CD4-positive, alpha-beta T cell (primary cell): ENCODE results near the gene ZNF609. TPM values are rescaled to one million over a fixed set of nuclear protein-coding genes. Genes with fewer than 3 reads are reported as not detected.

Source experiments
- ATAC-seq: fragments of 200-7000 bp; cut with Tn5 transposase; one replicate; pipeline ENCODE4 v1.10.0; 2022; ENCODE audit warnings: mild to moderate bottlenecking; ENCODE audit not compliant: poor library complexity
- CTCF ChIA-PET: fragments of 350-600 bp; sonication (Branson Sonifier 250); formaldehyde crosslinking; loops from one replicate; lab custom pipeline; 2021; ENCODE audit warnings: antibody characterized with exemption, inconsistent platforms; lab: Charles Lee
- POLR2A ChIA-PET: fragments of 350-600 bp; sonication (Branson Sonifier 250); formaldehyde crosslinking; loops from one replicate; lab custom pipeline; 2021; ENCODE audit warnings: antibody characterized with exemption, inconsistent platforms; lab: Charles Lee
- DNase-seq, 14 experiments: peaks; one replicate each; pipeline ENCODE4 v3.0.0-alpha.2; 2013 to 2020; ENCODE audit warnings: mixed read lengths in 2 of 14
- H3K27ac ChIP-seq, 2 donors: one replicate each; pipeline versions ENCODE4 v1.5.1 to v1.7.0; 2013; ENCODE audit warnings: low read length in 2 of 2, low read depth in 1 of 2, mild to moderate bottlenecking in 1 of 2
- H3K27me3 ChIP-seq, 2 experiments: 1 replicate in 1 of 2; 2 replicates in 1 of 2; pipeline versions ENCODE4 v1.6.1 to v1.7.0; 2013; ENCODE audit warnings: low read length in 2 of 2, control low read depth in 1 of 2, mild to moderate bottlenecking in 1 of 2, moderate library complexity in 1 of 2; ENCODE audit not compliant: insufficient read depth in 2 of 2, control insufficient read depth in 1 of 2
- H3K36me3 ChIP-seq: one replicate; pipeline ENCODE4 v1.6.1; 2013; ENCODE audit warnings: low read length, control low read depth; ENCODE audit not compliant: insufficient read depth
- H3K4me1 ChIP-seq: one replicate; pipeline ENCODE4 v1.6.1; 2013; ENCODE audit warnings: low read length, control low read depth; ENCODE audit not compliant: insufficient read depth
- H3K4me3 ChIP-seq: one replicate; pipeline ENCODE4 v1.5.1; 2013; ENCODE audit warnings: mild to moderate bottlenecking, low read length, moderate library complexity
- H3K9me3 ChIP-seq, 2 experiments: 1 replicate in 1 of 2; 2 replicates in 1 of 2; pipeline versions ENCODE4 v1.6.1 to v1.7.0; 2013; ENCODE audit warnings: low read length in 2 of 2, mild to moderate bottlenecking in 2 of 2, control low read depth in 1 of 2, moderate library complexity in 1 of 2; ENCODE audit not compliant: control insufficient read depth in 1 of 2, insufficient read depth in 1 of 2
- H3K27ac Mint-ChIP-seq: one replicate; pipeline ENCODE4 v1.8.0; 2020; ENCODE audit warnings: mixed read lengths
- H3K27me3 Mint-ChIP-seq: one replicate; pipeline ENCODE4 v1.8.0; 2021; ENCODE audit warnings: mixed read lengths
- H3K36me3 Mint-ChIP-seq: one replicate; pipeline ENCODE4 v1.8.0; 2021; ENCODE audit warnings: low read depth, mixed read lengths
- H3K4me1 Mint-ChIP-seq: one replicate; pipeline ENCODE4 v1.8.0; 2021; ENCODE audit warnings: low read depth, mixed read lengths
- H3K4me3 Mint-ChIP-seq: one replicate; pipeline ENCODE4 v1.8.0; 2020; ENCODE audit warnings: mild to moderate bottlenecking, mixed read lengths
- H3K9me3 Mint-ChIP-seq: one replicate; pipeline ENCODE4 v1.8.0; 2020; ENCODE audit warnings: mixed read lengths
- intact Hi-C, 2 experiments: fragments of 100-400 bp; cut with DNase I in 1 of 2; cut with micrococcal nuclease in 1 of 2; formaldehyde crosslinking; loops; one replicate each; pipeline versions ENCODE4 v1.15.1 to v1.9.0; 2023 to 2025; cut with DNase I, micrococcal nuclease
- total RNA-seq, 174 experiments: library from RNA in 2 of 174; stranded (reverse) in 2 of 174; gene quantifications; one replicate each; pipeline ENCODE4 v1.2.3 and lab custom pipeline; 2021 to 2026
- TF ChIP-seq, protein P1 (sequence below): fragments of 200-600 bp; IDR thresholded peaks from one replicate; pipeline ENCODE4 v1.8.0; 2022; ENCODE audit warnings: antibody characterized with exemption, mild to moderate bottlenecking

Gene ZNF609
- total RNA-seq, 2 experiments from 2014 or later: 62.4 to 65.3 TPM

DNA sequence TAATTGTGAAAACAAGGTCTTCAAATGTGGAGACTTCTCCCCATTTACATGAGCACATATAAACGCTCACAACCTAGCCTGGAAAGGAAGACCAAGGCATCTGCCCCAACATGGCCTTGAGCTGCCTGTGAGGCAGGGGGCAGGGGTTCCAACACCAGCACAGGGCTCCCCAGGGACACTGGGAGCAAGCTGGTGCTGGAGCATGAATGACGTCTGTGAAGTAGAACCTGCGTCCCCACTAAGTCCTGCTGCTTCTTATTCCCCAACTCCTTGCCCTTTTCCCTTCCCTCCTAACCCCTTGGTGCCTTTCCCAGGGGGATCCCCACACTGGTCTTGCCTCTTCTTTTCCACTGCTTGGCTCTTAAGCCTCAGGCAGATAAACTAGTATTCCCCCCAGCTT lies 221.9 kb downstream of the ZNF609 start:
- H3K4me1 ChIP-seq: no peaks in the 10 kb centered on the region
- Mint-ChIP-seq H3K4me3 (no peak overlapping the region), H3K4me1 (peaks cover 5% of the 10 kb centered on the region), H3K27me3 (no peaks in the 10 kb centered on the region), H3K36me3 (peaks cover 97% of the 10 kb centered on the region), H3K9me3 (no peaks in the 10 kb centered on the region), H3K27ac (peak overlapping the region; percentile 58)
- intact Hi-C loops: no loop called here
- ChIA-PET POLR2A (no interaction called here), CTCF (interaction anchor here (0.7 to 1.9 kb wide), 2 partner anchors 46 to 48 kb away, joined by 4 read pairs; no protein-coding TSS in a partner anchor)
- H3K9me3 ChIP-seq: no peaks in the 10 kb centered on the region
- no peak overlapping the region for H3K27ac ChIP-seq
- DNase-seq: no peak
- no peak overlapping the region for H3K4me3 ChIP-seq
- peaks cover 77% of the 10 kb centered on the region for H3K36me3 ChIP-seq
- no peak for ATAC-seq
- H3K27me3 ChIP-seq: no peaks in the 10 kb centered on the region
- TF ChIP-seq, protein P1, sequence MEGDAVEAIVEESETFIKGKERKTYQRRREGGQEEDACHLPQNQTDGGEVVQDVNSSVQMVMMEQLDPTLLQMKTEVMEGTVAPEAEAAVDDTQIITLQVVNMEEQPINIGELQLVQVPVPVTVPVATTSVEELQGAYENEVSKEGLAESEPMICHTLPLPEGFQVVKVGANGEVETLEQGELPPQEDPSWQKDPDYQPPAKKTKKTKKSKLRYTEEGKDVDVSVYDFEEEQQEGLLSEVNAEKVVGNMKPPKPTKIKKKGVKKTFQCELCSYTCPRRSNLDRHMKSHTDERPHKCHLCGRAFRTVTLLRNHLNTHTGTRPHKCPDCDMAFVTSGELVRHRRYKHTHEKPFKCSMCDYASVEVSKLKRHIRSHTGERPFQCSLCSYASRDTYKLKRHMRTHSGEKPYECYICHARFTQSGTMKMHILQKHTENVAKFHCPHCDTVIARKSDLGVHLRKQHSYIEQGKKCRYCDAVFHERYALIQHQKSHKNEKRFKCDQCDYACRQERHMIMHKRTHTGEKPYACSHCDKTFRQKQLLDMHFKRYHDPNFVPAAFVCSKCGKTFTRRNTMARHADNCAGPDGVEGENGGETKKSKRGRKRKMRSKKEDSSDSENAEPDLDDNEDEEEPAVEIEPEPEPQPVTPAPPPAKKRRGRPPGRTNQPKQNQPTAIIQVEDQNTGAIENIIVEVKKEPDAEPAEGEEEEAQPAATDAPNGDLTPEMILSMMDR: no peak

DNA sequence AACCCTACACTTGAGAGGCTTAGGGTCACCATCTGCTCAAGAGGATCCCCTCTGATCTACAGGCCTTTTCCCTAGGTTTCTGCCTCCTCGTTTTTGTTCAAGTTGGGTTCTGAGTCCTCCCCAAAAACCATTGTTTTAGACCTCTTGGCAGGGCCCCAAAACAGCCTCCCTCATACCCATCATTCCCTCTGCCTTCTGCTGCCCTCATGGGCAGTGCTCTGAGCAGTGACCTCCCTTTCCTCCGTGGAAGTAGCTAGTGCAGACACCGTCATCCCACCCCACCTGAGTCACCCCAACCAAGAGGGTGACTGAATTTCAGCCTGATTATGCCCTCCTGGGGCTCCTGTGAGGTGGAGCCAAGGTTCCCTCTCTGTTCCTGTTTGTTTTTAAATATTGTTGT lies 223.0 kb downstream of the ZNF609 start:
- CTCF ChIA-PET: interaction anchor here (1.9 kb wide), 1 partner anchor 45 kb away, joined by 4 read pairs; no protein-coding TSS in a partner anchor
- H3K9me3 Mint-ChIP-seq: no peaks in the 10 kb centered on the region
- intact Hi-C loops: no loop called here
- Histone ChIP-seq H3K4me1 (no peaks in the 10 kb centered on the region), H3K4me3 (no peak overlapping the region), H3K36me3 (peaks cover 83% of the 10 kb centered on the region), H3K27ac (no peak overlapping the region), H3K27me3 (no peaks in the 10 kb centered on the region), H3K9me3 (no peaks in the 10 kb centered on the region)
- peaks cover 97% of the 10 kb centered on the region for H3K36me3 Mint-ChIP-seq
- H3K27me3 Mint-ChIP-seq: no peaks in the 10 kb centered on the region
- peaks cover 5% of the 10 kb centered on the region for H3K4me1 Mint-ChIP-seq
- H3K27ac Mint-ChIP-seq: peak overlapping the region; percentile 17
- ATAC-seq (no peak), DNase-seq (no peak)
- TF ChIP-seq, protein P1: no peak
- H3K4me3 Mint-ChIP-seq: no peak overlapping the region
- POLR2A ChIA-PET: interaction anchor here (0.7 to 0.8 kb wide), 2 partner anchors 45 to 296 kb away, joined by 3 read pairs; partner anchors contain the start of gene TRIP4

DNA sequence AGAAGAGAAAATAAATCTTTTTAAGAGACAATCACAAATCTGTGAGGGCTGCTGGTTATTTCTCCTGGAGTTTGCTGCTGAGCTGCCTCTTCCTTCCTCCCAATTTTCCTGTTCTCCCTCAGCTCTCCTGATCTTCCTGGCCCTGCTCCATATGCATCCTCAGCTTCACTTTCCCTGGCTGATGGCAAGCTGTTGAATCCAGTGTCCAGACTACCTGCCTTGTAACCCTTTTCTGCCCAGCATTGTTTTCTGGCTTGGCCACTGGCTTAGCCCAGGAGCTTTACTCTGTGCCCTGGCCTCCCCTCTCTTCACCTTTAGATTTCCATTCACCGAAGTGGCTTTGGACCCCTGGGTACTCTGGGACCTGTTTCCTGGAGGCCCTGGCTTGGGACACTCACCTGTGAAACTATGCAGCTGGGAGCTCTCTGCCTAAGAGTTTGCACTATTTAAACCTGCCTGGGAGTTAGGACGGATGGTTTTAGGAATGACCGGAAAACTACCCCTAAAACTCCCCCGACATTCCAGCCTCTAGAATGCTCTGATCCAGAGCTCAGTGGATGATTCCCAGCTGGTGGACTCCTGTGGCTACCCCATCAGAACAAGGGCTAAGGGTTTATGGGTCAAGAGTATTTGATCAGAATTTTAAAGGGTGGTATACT lies 225.0 kb downstream of the ZNF609 start:
- Mint-ChIP-seq H3K4me3 (no peak overlapping the region), H3K9me3 (no peaks in the 10 kb centered on the region), H3K4me1 (peaks cover 5% of the 10 kb centered on the region), H3K27me3 (no peaks in the 10 kb centered on the region), H3K27ac (peak overlapping the region; percentile 9), H3K36me3 (peaks cover 95% of the 10 kb centered on the region)
- H3K4me3 ChIP-seq: no peak overlapping the region
- H3K36me3 ChIP-seq: peaks cover 80% of the 10 kb centered on the region
- intact Hi-C loops: loop anchor here (5.0 kb wide), 1 partner anchor 222 kb away; no protein-coding TSS in a partner anchor
- ATAC-seq (no peak), DNase-seq (no peak)
- H3K4me1 ChIP-seq: no peaks in the 10 kb centered on the region
- TF ChIP-seq, protein P1: no peak
- CTCF ChIA-PET: interaction anchor here (1.2 to 4.0 kb wide), 3 partner anchors 10 to 46 kb away, joined by 3 to 42 read pairs (median 7); no protein-coding TSS in a partner anchor
- no peaks in the 10 kb centered on the region for H3K27me3 ChIP-seq
- H3K27ac ChIP-seq: no peak overlapping the region
- POLR2A ChIA-PET: interaction anchor here (0.5 to 0.6 kb wide), 2 partner anchors 73 to 466 kb away, joined by 4 to 6 read pairs; no protein-coding TSS in a partner anchor
- no peaks in the 10 kb centered on the region for H3K9me3 ChIP-seq
